GM10266 (cell line): ENCODE results near the gene ZNF580.

ENCODE experiments used
- DNase-seq: peaks from one replicate; pipeline ENCODE4 v3.0.0; 2012; ENCODE audit errors: extremely low spot score
- CTCF ChIP-seq: IDR thresholded peaks from 2 replicates; pipeline ENCODE4 v1.5.1; 2012; ENCODE audit warnings: mild to moderate bottlenecking, low read depth; ENCODE audit not compliant: control insufficient read depth, insufficient read depth; ENCODE audit errors: missing control alignments

The ZNF580 gene

DNA sequence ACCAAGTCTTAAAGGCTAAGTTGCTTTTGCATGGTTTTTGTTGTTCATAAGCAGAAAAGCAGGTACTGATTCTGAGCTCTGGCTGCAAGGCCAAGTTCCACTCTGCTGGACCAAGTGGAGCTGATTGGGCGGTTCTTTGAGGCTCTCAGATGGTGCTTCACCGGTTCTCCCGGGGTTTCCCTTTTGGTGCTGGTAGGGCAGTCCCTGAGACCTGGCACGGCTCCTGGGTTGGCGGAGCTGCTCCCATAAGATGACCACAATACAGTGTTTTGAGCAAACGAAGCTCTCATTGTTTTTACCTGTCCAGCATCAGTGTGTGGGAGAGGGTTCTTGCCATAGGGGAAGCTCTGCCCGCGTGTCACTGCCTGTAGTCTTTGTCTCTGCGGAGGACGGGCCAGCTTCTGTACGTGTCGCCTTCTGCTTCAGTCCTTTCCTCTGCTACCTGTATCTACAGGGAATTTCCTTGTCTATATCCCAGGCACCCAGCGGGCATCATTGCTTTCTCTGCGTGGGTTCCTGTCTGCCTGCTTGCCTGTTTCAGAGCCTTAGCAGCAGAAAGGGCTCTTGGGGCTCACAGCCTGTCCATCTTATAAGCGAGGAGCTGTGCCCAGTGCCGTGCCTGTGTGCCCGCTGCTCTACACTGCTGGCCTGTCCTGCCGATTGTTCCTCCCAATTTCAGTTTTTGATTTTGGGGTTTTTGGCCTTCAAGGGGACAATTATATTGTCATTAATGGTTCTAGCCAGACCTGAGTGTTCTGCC lies 16.4 kb downstream of the ZNF580 start:
- no peak for TF ChIP-seq CTCF
- DNase-seq, result no peak

- no peak for DNase-seq
- TF ChIP-seq CTCF, result no peak
Measured at GRCh38 chr19:55658846-55659459, 18.2 kb downstream of the ZNF580 start.

DNA sequence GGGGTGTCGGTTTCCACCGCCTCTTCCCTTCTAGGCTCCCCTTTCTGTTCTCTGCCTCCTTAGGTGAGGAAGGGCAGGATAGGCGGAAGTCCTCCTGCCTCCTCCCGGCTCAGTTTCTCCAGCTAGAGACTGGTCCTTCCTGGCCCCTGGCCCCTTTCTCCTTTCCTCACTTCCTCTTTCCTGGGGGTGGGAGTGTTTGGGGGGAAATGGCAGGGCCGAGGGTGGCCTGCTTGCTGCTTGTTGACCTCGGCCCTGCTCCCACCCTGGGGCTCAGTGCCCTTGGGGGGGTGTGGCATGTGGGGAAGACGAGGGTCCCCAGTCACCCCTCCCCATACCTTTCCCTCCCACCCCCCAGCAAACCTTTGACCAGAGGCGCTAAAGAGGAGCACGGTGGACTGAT lies 19.0 kb downstream of the ZNF580 start:
- TF ChIP-seq CTCF, result no peak
- DNase-seq, result no peak

GRCh38 chr19:55660404-55660803 lies 19.6 kb downstream of the ZNF580 start:
- TF ChIP-seq CTCF, result no peak
- DNase-seq, result no peak

GRCh38 chr19:55660991-55661390 lies 20.2 kb downstream of the ZNF580 start:
- no peak for DNase-seq
- TF ChIP-seq CTCF, result no peak

- DNase-seq, result no peak
- TF ChIP-seq CTCF, result no peak
Measured at GRCh38 chr19:55661826-55662225, 21.0 kb downstream of the ZNF580 start.

GRCh38 chr19:55663846-55664536 lies 23.2 kb downstream of the ZNF580 start:
- TF ChIP-seq CTCF, result no peak
- DNase-seq, result no peak
